Neural crest cell (in vitro differentiated cells): ENCODE results near the gene XYLB. TPM values are rescaled to one million over a fixed set of nuclear protein-coding genes. Genes with fewer than 3 reads are reported as not detected.
"Not testable (repeated sequence)": the region's sequence is repeated elsewhere in the genome, so short reads cannot be mapped to it uniquely, and the experiment has no call there.

ENCODE experiments used
- DNase-seq: peaks from one replicate; pipeline ENCODE4 v3.0.0; 2021; ENCODE audit warnings: low read depth, mixed read lengths, low spot score
- H3K27ac Mint-ChIP-seq: one replicate; pipeline ENCODE4 v1.8.0; 2021; ENCODE audit warnings: mild to moderate bottlenecking, mixed read lengths; ENCODE audit not compliant: unreplicated experiment
- H3K27me3 Mint-ChIP-seq: 2 replicates; pipeline ENCODE4 v1.8.0; 2021; ENCODE audit warnings: low read depth, mild to moderate bottlenecking, mixed read lengths
- H3K36me3 Mint-ChIP-seq: 2 replicates; pipeline ENCODE4 v1.8.0; 2021; ENCODE audit warnings: low read depth, mild to moderate bottlenecking, mixed read lengths
- H3K4me1 Mint-ChIP-seq: 2 replicates; pipeline ENCODE4 v1.8.0; 2021; ENCODE audit warnings: mixed read lengths
- H3K4me3 Mint-ChIP-seq: one replicate; pipeline ENCODE4 v1.8.0; 2021; ENCODE audit warnings: mild to moderate bottlenecking, mixed read lengths
- H3K9me3 Mint-ChIP-seq: 2 replicates; pipeline ENCODE4 v1.8.0; 2021; ENCODE audit warnings: mixed read lengths
- long read RNA-seq: library from polyadenylated mRNA; unstranded; transcript quantifications from one replicate; pipeline ENCODE4 v2.0.0, GENCODE V29; 2020
- total RNA-seq: library from RNA; stranded (reverse); gene quantifications from 2 replicates; pipeline ENCODE4 v1.2.1, GENCODE V29; 2021
- TF ChIP-seq, protein P1 (sequence below): fragments of 200-600 bp; sonication (generic); conservative IDR thresholded peaks from 2 replicates; pipeline ENCODE4 v1.5.0; 2021; ENCODE audit warnings: antibody characterized with exemption, mild to moderate bottlenecking

Gene XYLB
- 10.1 and 12.0 TPM in 2 replicates for total RNA-seq
- long read RNA-seq, partial matches to known transcripts: 3 of 10 reads
- long read RNA-seq, other reads (novel, unspliced or antisense): 5 of 10 reads

DNA sequence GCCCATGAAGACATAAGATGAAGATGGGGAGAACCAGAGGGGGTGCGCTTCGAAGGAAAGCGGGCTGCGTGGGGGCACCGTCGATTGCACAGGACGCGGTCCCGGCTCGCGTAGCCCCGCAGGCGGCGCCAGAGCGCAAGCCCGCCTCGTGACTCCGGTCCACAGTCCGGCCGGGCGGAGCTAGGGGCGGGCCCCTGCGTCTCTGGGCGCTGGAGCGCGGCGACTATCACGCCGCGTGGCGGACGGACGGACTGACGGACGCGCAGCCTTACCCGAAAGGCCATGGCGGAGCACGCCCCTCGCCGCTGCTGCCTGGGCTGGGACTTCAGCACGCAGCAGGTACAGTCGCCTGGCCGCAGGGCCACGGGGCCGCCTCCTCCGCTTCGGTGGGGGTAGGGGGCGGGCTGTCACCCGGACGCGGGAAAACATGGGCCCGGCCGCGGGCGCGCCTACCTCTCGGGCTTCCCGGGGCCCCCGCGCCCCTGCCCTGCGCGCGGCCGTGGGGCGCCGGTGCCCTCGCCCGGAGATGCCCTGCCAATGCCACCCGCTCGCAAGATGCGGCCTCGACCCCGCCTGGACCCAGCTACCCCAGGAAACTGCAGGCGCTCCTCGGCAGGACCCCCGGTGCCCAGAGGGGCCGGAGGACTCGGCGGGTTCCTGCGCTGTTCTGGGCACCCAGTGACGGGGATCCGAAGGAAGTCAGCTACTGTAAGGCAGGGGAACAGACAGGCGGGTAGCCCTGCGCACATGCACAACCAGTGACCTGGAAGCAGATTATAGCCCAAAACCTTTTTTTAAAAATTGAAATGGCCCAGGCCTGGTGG lies at the start of gene XYLB:
TSS of gene XYLB (plus strand) at position 199 of the 824 bp plus-strand sequence. CDS start at position 283, 84 bp downstream.
- Mint-ChIP-seq H3K27ac (no peak within 1 kb of the TSS), H3K27me3 (peaks cover 3% of the 10 kb centered on the region), H3K4me1 (no peaks in the 10 kb centered on the region), H3K4me3 (peak within 1 kb of the TSS; percentile 88), H3K9me3 (peaks cover 6% of the 10 kb centered on the region), H3K36me3 (peaks cover 2% of the 10 kb centered on the region)
- TF ChIP-seq, protein P1, sequence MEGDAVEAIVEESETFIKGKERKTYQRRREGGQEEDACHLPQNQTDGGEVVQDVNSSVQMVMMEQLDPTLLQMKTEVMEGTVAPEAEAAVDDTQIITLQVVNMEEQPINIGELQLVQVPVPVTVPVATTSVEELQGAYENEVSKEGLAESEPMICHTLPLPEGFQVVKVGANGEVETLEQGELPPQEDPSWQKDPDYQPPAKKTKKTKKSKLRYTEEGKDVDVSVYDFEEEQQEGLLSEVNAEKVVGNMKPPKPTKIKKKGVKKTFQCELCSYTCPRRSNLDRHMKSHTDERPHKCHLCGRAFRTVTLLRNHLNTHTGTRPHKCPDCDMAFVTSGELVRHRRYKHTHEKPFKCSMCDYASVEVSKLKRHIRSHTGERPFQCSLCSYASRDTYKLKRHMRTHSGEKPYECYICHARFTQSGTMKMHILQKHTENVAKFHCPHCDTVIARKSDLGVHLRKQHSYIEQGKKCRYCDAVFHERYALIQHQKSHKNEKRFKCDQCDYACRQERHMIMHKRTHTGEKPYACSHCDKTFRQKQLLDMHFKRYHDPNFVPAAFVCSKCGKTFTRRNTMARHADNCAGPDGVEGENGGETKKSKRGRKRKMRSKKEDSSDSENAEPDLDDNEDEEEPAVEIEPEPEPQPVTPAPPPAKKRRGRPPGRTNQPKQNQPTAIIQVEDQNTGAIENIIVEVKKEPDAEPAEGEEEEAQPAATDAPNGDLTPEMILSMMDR: peak; percentile 80
- peak; percentile 78 for DNase-seq

DNA sequence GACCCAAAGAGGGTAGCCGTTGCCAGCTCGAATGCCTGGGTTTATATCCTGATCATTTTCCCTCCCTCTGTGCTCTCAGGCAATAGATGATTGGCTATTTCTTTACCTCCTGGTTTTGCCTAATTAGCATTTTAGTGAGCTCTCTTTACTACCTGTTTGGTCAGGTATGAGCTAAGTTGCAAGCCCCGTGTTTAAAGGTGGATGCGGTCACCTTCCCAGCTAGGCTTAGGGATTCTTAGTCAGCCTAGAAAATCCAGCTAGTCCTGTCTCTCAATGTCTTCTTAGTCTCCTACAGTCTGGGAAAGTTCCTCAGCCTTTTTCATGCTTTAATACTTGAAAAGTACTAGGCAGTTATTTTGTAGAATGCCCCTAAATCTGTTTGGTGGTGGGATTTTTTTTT lies 49.5 kb upstream of the XYLB start:
- H3K4me1 Mint-ChIP-seq: not testable (repeated sequence)

DNA sequence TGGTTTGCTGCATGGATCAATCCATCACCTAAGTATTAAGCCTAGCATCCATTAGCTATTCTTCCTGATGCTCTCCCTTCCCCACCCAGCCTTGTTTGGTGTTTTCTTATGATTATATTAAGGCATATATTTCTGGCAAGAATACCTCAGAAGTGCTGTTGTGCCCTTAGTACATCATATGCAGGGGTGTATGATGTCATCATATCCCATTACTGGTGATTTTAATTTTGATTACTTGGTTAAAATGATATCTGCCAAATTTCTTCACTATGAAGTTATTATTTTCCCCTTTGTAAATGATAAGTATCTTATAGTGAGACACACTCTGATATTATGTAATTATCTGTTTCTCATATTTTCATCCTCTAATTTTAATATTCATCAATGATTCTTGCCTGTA lies 49.0 kb upstream of the XYLB start:
- DNase-seq: no peak
- peaks cover 18% of the 10 kb centered on the region for H3K27me3 Mint-ChIP-seq
- no peak overlapping the region for H3K27ac Mint-ChIP-seq
- H3K9me3 Mint-ChIP-seq: no peaks in the 10 kb centered on the region
- H3K36me3 Mint-ChIP-seq: no peaks in the 10 kb centered on the region
- TF ChIP-seq, protein P1: no peak
- no peak overlapping the region for H3K4me3 Mint-ChIP-seq
- no peaks in the 10 kb centered on the region for H3K4me1 Mint-ChIP-seq

More for the DNA sequence above, 49.5 kb upstream of the XYLB start:
- H3K27ac Mint-ChIP-seq, H3K36me3 Mint-ChIP-seq, DNase-seq, H3K4me3 Mint-ChIP-seq, H3K9me3 Mint-ChIP-seq: not testable (repeated sequence)
- peaks cover 18% of the 10 kb centered on the region for H3K27me3 Mint-ChIP-seq

DNA sequence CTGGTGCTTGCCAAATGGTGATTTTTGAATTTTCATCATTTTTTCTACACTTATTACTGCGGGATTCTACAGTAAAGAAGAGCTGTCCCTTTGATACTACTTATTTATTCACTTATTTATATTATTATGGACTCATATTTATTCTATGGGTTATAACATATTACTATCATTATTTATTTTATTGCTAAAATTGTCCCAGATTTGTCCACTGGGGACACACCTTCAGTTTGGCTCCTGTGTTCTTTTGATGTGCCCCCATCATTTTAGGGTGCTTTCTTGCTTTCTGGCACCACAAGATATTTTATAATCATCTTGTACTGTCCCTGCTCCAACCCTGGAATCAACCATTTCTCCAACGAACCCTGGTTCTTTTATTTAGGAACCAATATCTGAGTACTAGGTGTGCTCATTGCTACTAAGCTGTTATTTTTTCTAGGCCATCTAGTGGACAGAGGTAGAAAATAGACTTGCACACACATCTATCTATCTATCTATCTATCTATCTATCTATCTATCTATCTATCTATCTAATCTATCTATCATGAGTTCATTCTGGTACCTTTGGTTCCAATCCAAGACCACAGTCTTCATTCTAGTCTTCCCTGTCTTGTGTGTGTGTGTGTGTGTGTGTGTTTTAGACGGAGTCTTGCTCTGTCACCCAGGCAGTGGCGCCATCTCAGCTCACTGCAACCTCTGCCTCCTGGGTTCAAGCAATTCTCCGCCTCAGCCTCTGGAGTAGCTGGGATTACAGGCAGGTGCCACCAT lies 48.5 kb upstream of the XYLB start:
- peaks cover 18% of the 10 kb centered on the region for H3K27me3 Mint-ChIP-seq
- H3K4me3 Mint-ChIP-seq: no peak overlapping the region
- no peaks in the 10 kb centered on the region for H3K36me3 Mint-ChIP-seq
- H3K9me3 Mint-ChIP-seq: no peaks in the 10 kb centered on the region
- TF ChIP-seq, protein P1: peak; percentile 58
- no peak overlapping the region for H3K27ac Mint-ChIP-seq
- H3K4me1 Mint-ChIP-seq: no peaks in the 10 kb centered on the region
- no peak for DNase-seq

DNA sequence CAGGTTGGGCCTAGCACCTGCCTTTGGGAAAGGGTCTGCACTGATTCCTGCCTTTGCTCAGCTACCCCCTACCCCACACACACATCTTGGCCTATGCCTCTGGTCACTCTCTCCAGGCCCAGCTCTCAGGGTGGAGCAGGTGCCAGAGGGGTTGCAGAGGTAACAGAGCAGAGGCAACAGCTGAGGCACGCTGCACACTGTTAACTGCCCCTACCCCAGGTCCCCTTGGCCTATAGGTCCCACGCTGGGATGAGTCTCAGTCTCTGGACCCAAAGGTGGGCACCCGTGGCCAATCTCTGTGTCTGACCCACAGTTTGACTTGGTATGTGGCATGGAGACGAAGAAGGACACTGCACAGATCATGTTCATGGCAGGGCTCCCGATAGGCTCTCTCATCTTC lies 39.6 kb upstream of the XYLB start:
- Mint-ChIP-seq H3K4me1 (no peaks in the 10 kb centered on the region), H3K4me3 (no peak overlapping the region), H3K9me3 (no peaks in the 10 kb centered on the region), H3K36me3 (no peaks in the 10 kb centered on the region), H3K27me3 (peaks cover 2% of the 10 kb centered on the region), H3K27ac (no peak overlapping the region)
- TF ChIP-seq, protein P1: no peak
- no peak for DNase-seq
